Posterior cingulate gyrus (tissue), 11 donors: Measurements from ENCODE around the gene TMEM130.
"Not testable (repeated sequence)": the region's sequence is repeated elsewhere in the genome, so short reads cannot be mapped to it uniquely, and the experiment has no call there.

Source experiments
- DNase-seq, 10 donors: peaks; one replicate each; pipeline versions ENCODE4 v3.0.0 to v3.0.0-alpha.2; 2020 to 2021; ENCODE audit warnings: mixed read lengths in 3 of 10
- intact Hi-C: fragments of 100-400 bp; cut with DNase I; formaldehyde crosslinking; loops from one replicate; pipeline ENCODE4 v1.15.1; 2023

The TMEM130 gene

GRCh38 chr7:98878365-98879197 is 8.8 kb upstream of the TMEM130 start, which contains the start of gene TRRAP:
Gene TRRAP (plus strand): TSS chr7:98878532. CDS start chr7:98881151, 2,619 bp downstream.
- intact Hi-C loops = no loop called here
- DNase-seq = peak; percentile 49 to 94 (median 59)

GRCh38 chr7:98877692-98878364 is 8.0 kb upstream of the TMEM130 start:
- no peak for DNase-seq
- intact Hi-C loops = no loop called here

GRCh38 chr7:98877146-98877545 is 7.3 kb upstream of the TMEM130 start:
- peak in 1 of 10 donors; percentile 37 for DNase-seq
- intact Hi-C loops = no loop called here

GRCh38 chr7:98875501-98875900 is 5.7 kb upstream of the TMEM130 start:
- peak in 1 of 10 donors; percentile 6 for DNase-seq
- intact Hi-C loops = no loop called here

GRCh38 chr7:98874942-98875341 is 5.1 kb upstream of the TMEM130 start:
- DNase-seq = no peak
- intact Hi-C loops = no loop called here

GRCh38 chr7:98873610-98874009 is 3.8 kb upstream of the TMEM130 start:
- intact Hi-C loops = not testable (repeated sequence)
- peak in 1 of 10 donors; percentile 47 for DNase-seq

GRCh38 chr7:98872328-98872924 is 2.6 kb upstream of the TMEM130 start:
- DNase-seq = no peak
- intact Hi-C loops = no loop called here

GRCh38 chr7:98870807-98871491 is 1.1 kb upstream of the TMEM130 start:
- intact Hi-C loops = no loop called here
- peak in 1 of 10 donors; percentile 70 for DNase-seq

- intact Hi-C loops = no loop called here
- DNase-seq = peak; percentile 37 to 97 (median 83)
Observed at GRCh38 chr7:98870121-98870651, 372 bp upstream of the TMEM130 start.

- intact Hi-C loops = no loop called here
- DNase-seq = peak in 5 of 10 donors; percentile 21 to 86 (median 40)
Observed at GRCh38 chr7:98869027-98869596, 702 bp downstream of the TMEM130 start.

- intact Hi-C loops = no loop called here
- DNase-seq = no peak
Observed at GRCh38 chr7:98868450-98868849, 1.4 kb downstream of the TMEM130 start.

- DNase-seq = peak in 1 of 10 donors; percentile 17
- intact Hi-C loops = no loop called here
Observed at GRCh38 chr7:98866765-98867164, 3.0 kb downstream of the TMEM130 start.

- DNase-seq = peak in 1 of 10 donors; percentile 59
- intact Hi-C loops = no loop called here
Observed at GRCh38 chr7:98866351-98866750, 3.5 kb downstream of the TMEM130 start.

- DNase-seq = peak in 1 of 10 donors; percentile 39
- intact Hi-C loops = no loop called here
Observed at GRCh38 chr7:98864731-98865453, 4.9 kb downstream of the TMEM130 start.

GRCh38 chr7:98863601-98864000 is 6.2 kb downstream of the TMEM130 start:
- intact Hi-C loops = no loop called here
- no peak for DNase-seq

- intact Hi-C loops = no loop called here
Observed at GRCh38 chr7:98862716-98863420, 6.9 kb downstream of the TMEM130 start.

GRCh38 chr7:98862203-98862602 is 7.6 kb downstream of the TMEM130 start:
- no peak for DNase-seq
- intact Hi-C loops = no loop called here

More at GRCh38 chr7:98862716-98863420, 6.9 kb downstream of the TMEM130 start:
- DNase-seq = peak in 1 of 10 donors; percentile 70

- intact Hi-C loops = no loop called here
- no peak for DNase-seq
Observed at GRCh38 chr7:98860071-98860470, 9.7 kb downstream of the TMEM130 start.
